ENCODE results near the gene SHH.

- TF ChIP-seq SP2 (CRISPR knock-in tag; IDR thresholded peaks at IDR 0.05) = no peak
- no peak for TF ChIP-seq CTCF (CRISPR knock-in tag; IDR thresholded peaks at IDR 0.05)
- no peak for TF ChIP-seq STAG1 (CRISPR knock-in tag; IDR thresholded peaks at IDR 0.05)
- TF ChIP-seq HNF4A (CRISPR knock-in tag; IDR thresholded peaks at IDR 0.05) = no peak
Measured at GRCh38 chr7:155810770-155811559, 1.3 kb downstream of the SHH start.

Data from HepG2 (cell line).